ENCODE results near the gene CD27. TPM values are rescaled to one million over a fixed set of nuclear protein-coding genes. Genes with fewer than 3 reads are reported as not detected.
"Not testable (repeated sequence)": the region's sequence is repeated elsewhere in the genome, so short reads cannot be mapped to it uniquely, and the experiment has no call there.

The CD27 gene
- total RNA-seq, 1 experiment from 2014 or later: not detected

- Mint-ChIP-seq H3K27ac (ENCODE audit: low read depth, unreplicated experiment) (no peak overlapping the region), H3K4me3 (ENCODE audit: unreplicated experiment) (peak overlapping the region; percentile 95), H3K4me1 (ENCODE audit: insufficient read depth, unreplicated experiment) (peaks cover 21% of the 10 kb centered on the region), H3K36me3 (ENCODE audit: insufficient read depth, unreplicated experiment) (peaks cover 26% of the 10 kb centered on the region), H3K9me3 (ENCODE audit: unreplicated experiment) (no peaks in the 10 kb centered on the region), H3K27me3 (ENCODE audit: insufficient read depth, unreplicated experiment) (no peaks in the 10 kb centered on the region)
- ChIA-PET CTCF (interaction anchor here (0.6 to 2.6 kb wide), 12 partner anchors 19 to 341 kb away, joined by 3 to 9 read pairs (median 3); no protein-coding TSS in a partner anchor), POLR2A (interaction anchor here (0.6 to 1.7 kb wide), 10 partner anchors 11 to 111 kb away, joined by 3 to 9 read pairs (median 6); partner anchors contain the start of genes GAPDH, LTBR and VAMP1)
- intact Hi-C loops (cut with micrococcal nuclease): no loop called here
- no TSS peak for BruUV-seq (replicated peaks)
- DNase-seq (ENCODE audit: unreplicated experiment): peak; percentile 54
- TF ChIP-seq, protein P1, sequence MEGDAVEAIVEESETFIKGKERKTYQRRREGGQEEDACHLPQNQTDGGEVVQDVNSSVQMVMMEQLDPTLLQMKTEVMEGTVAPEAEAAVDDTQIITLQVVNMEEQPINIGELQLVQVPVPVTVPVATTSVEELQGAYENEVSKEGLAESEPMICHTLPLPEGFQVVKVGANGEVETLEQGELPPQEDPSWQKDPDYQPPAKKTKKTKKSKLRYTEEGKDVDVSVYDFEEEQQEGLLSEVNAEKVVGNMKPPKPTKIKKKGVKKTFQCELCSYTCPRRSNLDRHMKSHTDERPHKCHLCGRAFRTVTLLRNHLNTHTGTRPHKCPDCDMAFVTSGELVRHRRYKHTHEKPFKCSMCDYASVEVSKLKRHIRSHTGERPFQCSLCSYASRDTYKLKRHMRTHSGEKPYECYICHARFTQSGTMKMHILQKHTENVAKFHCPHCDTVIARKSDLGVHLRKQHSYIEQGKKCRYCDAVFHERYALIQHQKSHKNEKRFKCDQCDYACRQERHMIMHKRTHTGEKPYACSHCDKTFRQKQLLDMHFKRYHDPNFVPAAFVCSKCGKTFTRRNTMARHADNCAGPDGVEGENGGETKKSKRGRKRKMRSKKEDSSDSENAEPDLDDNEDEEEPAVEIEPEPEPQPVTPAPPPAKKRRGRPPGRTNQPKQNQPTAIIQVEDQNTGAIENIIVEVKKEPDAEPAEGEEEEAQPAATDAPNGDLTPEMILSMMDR (IDR thresholded peaks at IDR 0.05; ENCODE audit: unreplicated experiment): no peak
Observed at GRCh38 chr12:6494968-6495367, 50.2 kb downstream of the CD27 start.

DNA sequence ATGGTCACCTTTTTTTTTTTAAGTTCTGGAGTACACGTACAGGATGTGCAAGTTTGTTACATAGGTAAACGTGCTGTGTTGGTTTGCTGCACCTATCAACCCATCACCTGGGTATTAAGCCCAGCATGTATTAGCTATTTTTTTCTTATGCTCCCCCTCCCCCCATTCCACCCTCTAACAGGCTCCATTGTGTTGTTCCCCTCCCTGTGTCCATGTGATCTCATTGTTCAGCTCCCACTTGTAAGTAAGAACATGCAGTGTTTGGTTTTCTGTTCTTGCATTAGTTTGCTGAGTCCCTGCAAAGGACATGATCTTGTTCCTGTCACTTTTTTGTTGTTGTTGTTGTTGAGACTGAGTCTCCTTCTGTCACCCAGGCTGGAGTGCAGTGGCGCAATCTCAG is 52.5 kb downstream of the CD27 start:
- intact Hi-C loops (cut with micrococcal nuclease); H3K4me3 Mint-ChIP-seq (ENCODE audit: unreplicated experiment); BruUV-seq (replicated peaks); H3K27me3 Mint-ChIP-seq (ENCODE audit: insufficient read depth, unreplicated experiment); DNase-seq (ENCODE audit: unreplicated experiment); H3K27ac Mint-ChIP-seq (ENCODE audit: low read depth, unreplicated experiment); H3K9me3 Mint-ChIP-seq (ENCODE audit: unreplicated experiment): not testable (repeated sequence)
- H3K36me3 Mint-ChIP-seq (ENCODE audit: insufficient read depth, unreplicated experiment): peaks cover 17% of the 10 kb centered on the region
- ChIA-PET CTCF (interaction anchor here (0.6 to 2.6 kb wide), 4 partner anchors 31 to 139 kb away, joined by 3 to 9 read pairs (median 6); no protein-coding TSS in a partner anchor), POLR2A (interaction anchor here (0.6 to 1.5 kb wide), 3 partner anchors 9 to 27 kb away, joined by 4 to 5 read pairs (median 5); no protein-coding TSS in a partner anchor)
- peaks cover 17% of the 10 kb centered on the region for H3K4me1 Mint-ChIP-seq (ENCODE audit: insufficient read depth, unreplicated experiment)

GRCh38 chr12:6500466-6500865 is 55.7 kb downstream of the CD27 start:
- H3K36me3 Mint-ChIP-seq (ENCODE audit: insufficient read depth, unreplicated experiment): peaks cover 14% of the 10 kb centered on the region
- DNase-seq (ENCODE audit: unreplicated experiment): no peak
- ChIA-PET CTCF (interaction anchor here (0.6 to 1.8 kb wide), 6 partner anchors 14 to 724 kb away, joined by 3 to 5 read pairs (median 3); no protein-coding TSS in a partner anchor), POLR2A (interaction anchor here (2.5 kb wide), 1 partner anchor 34 kb away, joined by 15 read pairs; the partner anchor contains the start of gene GAPDH)
- H3K27ac Mint-ChIP-seq (ENCODE audit: low read depth, unreplicated experiment): no peak overlapping the region
- H3K9me3 Mint-ChIP-seq (ENCODE audit: unreplicated experiment): no peaks in the 10 kb centered on the region
- no TSS peak for BruUV-seq (replicated peaks)
- H3K27me3 Mint-ChIP-seq (ENCODE audit: insufficient read depth, unreplicated experiment): no peaks in the 10 kb centered on the region
- H3K4me1 Mint-ChIP-seq (ENCODE audit: insufficient read depth, unreplicated experiment): peaks cover 3% of the 10 kb centered on the region
- H3K4me3 Mint-ChIP-seq (ENCODE audit: unreplicated experiment): no peak overlapping the region
- intact Hi-C loops (cut with micrococcal nuclease): no loop called here
- TF ChIP-seq, protein P1 (IDR thresholded peaks at IDR 0.05; ENCODE audit: unreplicated experiment): no peak

Other genes starting within 250 kb of the CD27 start
- gene CD9, start 244.6 kb upstream of the CD27 start, total RNA-seq (2022): 31.1 and 40.7 TPM in 2 replicates
- not detected in 2 replicates for gene PLEKHG6, start 134.3 kb upstream of the CD27 start, total RNA-seq (2022)
- 103 and 110 TPM in 2 replicates for gene TNFRSF1A, start 102.9 kb upstream of the CD27 start, total RNA-seq (2022)
- gene SCNN1A, start 69.4 kb upstream of the CD27 start, total RNA-seq (2022): 136 and 139 TPM in 2 replicates
- 158 and 169 TPM in 2 replicates for gene LTBR, start 60.8 kb upstream of the CD27 start, total RNA-seq (2022)
- gene TAPBPL, start 7.1 kb downstream of the CD27 start, total RNA-seq (2022): 8.1 and 9.3 TPM in 2 replicates
- 2.5 and 2.9 TPM in 2 replicates for gene VAMP1, start 25.7 kb downstream of the CD27 start, total RNA-seq (2022)
- gene MRPL51, start 48.3 kb downstream of the CD27 start, total RNA-seq (2022): 230 and 314 TPM in 2 replicates
- 31.9 and 52.0 TPM in 2 replicates for gene NCAPD2, start 49.1 kb downstream of the CD27 start, total RNA-seq (2022)
- gene GAPDH, start 89.6 kb downstream of the CD27 start, total RNA-seq (2022): 2,995 and 4,097 TPM in 2 replicates
- gene IFFO1, start 111.1 kb downstream of the CD27 start, total RNA-seq (2022): 0.49 and 1.1 TPM in 2 replicates
- 97.1 and 108 TPM in 2 replicates for gene NOP2, start 123.3 kb downstream of the CD27 start, total RNA-seq (2022)
- 135 and 151 TPM in 2 replicates for gene CHD4, start 162.4 kb downstream of the CD27 start, total RNA-seq (2022)
- gene LPAR5, start 191.0 kb downstream of the CD27 start, total RNA-seq (2022): 2.5 and 2.7 TPM in 2 replicates
- 0.30 and 2.5 TPM in 2 replicates for gene ACRBP, start 202.5 kb downstream of the CD27 start, total RNA-seq (2022)
- gene ING4, start 218.2 kb downstream of the CD27 start, total RNA-seq (2022): 15.2 and 16.1 TPM in 2 replicates
- gene ZNF384, start 244.4 kb downstream of the CD27 start, total RNA-seq (2022): 62.8 and 70.8 TPM in 2 replicates

Measured in MCF 10A (cell line).